GM12878 (cell line): ENCODE measurements around the gene VAV2. TPM values are rescaled to one million over a fixed set of nuclear protein-coding genes. Genes with fewer than 3 reads are reported as not detected.

ENCODE experiments used
- ATAC-seq: fragments of 200-7000 bp; cut with Tn5 transposase; 3 replicates; pipeline ENCODE4 v1.9.1; 2020; ENCODE audit warnings: mild to moderate bottlenecking, moderate library complexity
- BruUV-seq: library from RNA; stranded (reverse); fragments of 400-500 nt; replicated peaks from 2 replicates; lab custom pipeline; 2021; lab: Mats Ljungman, UMichigan
- CTCF ChIA-PET: fragments of 300-600 bp; sonication (Branson Sonifier 250); formaldehyde crosslinking; extraction: SDS; loops from one replicate; lab custom pipeline; 2021; ENCODE audit warnings: inconsistent platforms; lab: Yijun Ruan, JAX
- POLR2A ChIA-PET: fragments of 350-600 bp; formaldehyde crosslinking; extraction: SDS; loops from one replicate; lab custom pipeline; 2021; ENCODE audit warnings: inconsistent platforms; lab: Charles Lee
- RAD21 ChIA-PET: fragments of 300-600 bp; sonication (Branson Sonifier 250); formaldehyde crosslinking; loops from one replicate; lab custom pipeline; 2023; ENCODE audit warnings: antibody characterized with exemption; ENCODE audit not compliant: unreplicated experiment; lab: Charles Lee
- SMC1A ChIA-PET: fragments of 300-600 bp; sonication (Branson Sonifier 250); formaldehyde crosslinking; loops from one replicate; lab custom pipeline; 2023; ENCODE audit not compliant: unreplicated experiment, uncharacterized antibody; lab: Charles Lee
- DNase-seq: peaks from one replicate; pipeline ENCODE4 v3.0.0-alpha.2; 2011; ENCODE audit warnings: low read depth, low spot score
- FAIRE-seq: peaks from 3 replicates; lab custom pipeline; 2011; peaks lifted over from hg19 to GRCh38; lab: Jason Lieb, UNC
- H2AFZ ChIP-seq: 2 replicates; pipeline ENCODE4 v1.6.0; 2011; ENCODE audit warnings: low read depth, low read length, control low read depth; ENCODE audit not compliant: control insufficient read depth
- H3K27ac ChIP-seq: 2 replicates; pipeline ENCODE4 v1.5.1; 2011; ENCODE audit warnings: control low read depth; ENCODE audit not compliant: control insufficient read depth, insufficient read depth
- H3K27me3 ChIP-seq, 2 experiments: replicated peaks in 1 of 2; 2 replicates each; pipeline versions ENCODE4 v1.6.0 to v1.6.1; 2011; ENCODE audit warnings: low read length in 1 of 2; ENCODE audit not compliant: control insufficient read depth in 2 of 2, insufficient read depth in 2 of 2
- H3K36me3 ChIP-seq, 2 experiments: 2 replicates each; pipeline ENCODE4 v1.5.1; 2011; ENCODE audit warnings: low read length in 1 of 2; ENCODE audit not compliant: control insufficient read depth in 2 of 2, insufficient read depth in 2 of 2
- H3K4me1 ChIP-seq: 2 replicates; pipeline ENCODE4 v1.6.1; 2011; ENCODE audit warnings: mild to moderate bottlenecking, low read length, moderate library complexity, mixed read lengths; ENCODE audit not compliant: control insufficient read depth, insufficient read depth
- H3K4me2 ChIP-seq: 2 replicates; pipeline ENCODE4 v1.6.0; 2011; ENCODE audit warnings: control low read depth; ENCODE audit not compliant: control insufficient read depth, insufficient read depth
- H3K4me3 ChIP-seq: fragments of 200-600 bp; sonication (generic); 2 replicates; pipeline ENCODE4 v1.5.1; 2016
- H3K79me2 ChIP-seq: 2 replicates; pipeline ENCODE4 v1.6.0; 2011; ENCODE audit warnings: low read length; ENCODE audit not compliant: control insufficient read depth, insufficient read depth
- H3K9ac ChIP-seq: 2 replicates; pipeline ENCODE4 v1.8.0; 2011; ENCODE audit warnings: low read length, control low read depth, mixed read lengths; ENCODE audit not compliant: control insufficient read depth, insufficient read depth
- H3K9me3 ChIP-seq: replicated peaks from 3 replicates; pipeline ENCODE4 v1.5.1; 2011; ENCODE audit warnings: mild to moderate bottlenecking, low read length; ENCODE audit not compliant: control insufficient read depth, insufficient read depth
- H4K20me1 ChIP-seq: 2 replicates; pipeline ENCODE4 v1.6.0; 2011; ENCODE audit not compliant: control insufficient read depth, insufficient read depth
- ATF7 ChIP-seq: fragments of 450-650 bp; IDR thresholded peaks from 2 replicates; pipeline ENCODE4 v1.6.1; 2016; ENCODE audit warnings: low read depth, mild to moderate bottlenecking
- CHD1 ChIP-seq: IDR thresholded peaks from 2 replicates; pipeline ENCODE4 v1.6.1; 2012; ENCODE audit warnings: low read depth, low read length, improper control_type of control experiment
- CREM ChIP-seq: IDR thresholded peaks from 2 replicates; pipeline ENCODE4 v1.6.1; 2014; ENCODE audit warnings: antibody characterized with exemption, low read depth
- EGR1 ChIP-seq, 2 experiments: IDR thresholded peaks; 1 replicate in 1 of 2; 2 replicates in 1 of 2; pipeline ENCODE4 v1.6.1; 2011 to 2012; ENCODE audit warnings: low read depth in 2 of 2, low read length in 2 of 2, borderline replicate concordance in 1 of 2, mild to moderate bottlenecking in 1 of 2, moderate library complexity in 1 of 2
- MEF2B ChIP-seq: fragments of 450-650 bp; IDR thresholded peaks from 2 replicates; pipeline ENCODE4 v1.6.1; 2018; ENCODE audit warnings: mild to moderate bottlenecking, moderate library complexity; ENCODE audit not compliant: partially characterized antibody, poor library complexity, severe bottlenecking
- MYC ChIP-seq: IDR thresholded peaks from 2 replicates; pipeline ENCODE4 v1.6.1; 2011; ENCODE audit warnings: mild to moderate bottlenecking, low read length, moderate library complexity, inconsistent platforms; ENCODE audit not compliant: insufficient read depth, insufficient replicate concordance, insufficient read length, severe bottlenecking
- POU2F2 ChIP-seq: IDR thresholded peaks from 3 replicates; pipeline ENCODE4 v1.6.1; 2011; ENCODE audit warnings: low read depth, mild to moderate bottlenecking, low read length, borderline replicate concordance
- SMC3 ChIP-seq: IDR thresholded peaks from 2 replicates; pipeline ENCODE4 v1.6.1; 2011; ENCODE audit warnings: low read length, improper control_type of control experiment, borderline replicate concordance
- TCF7 ChIP-seq: IDR thresholded peaks from 2 replicates; pipeline ENCODE4 v1.6.1; 2014; ENCODE audit warnings: antibody characterized with exemption, borderline replicate concordance
- WGBS: methylation state at CpG from one replicate; pipeline ENCODE4 v1.1.6; 2016; ENCODE audit warnings: low lambda C conversion rate; ENCODE audit not compliant: insufficient replicate concordance, insufficient coverage; ENCODE audit errors: missing lambda C conversion rate; 5-methylcytosine and 5-hydroxymethylcytosine counted together
- in situ Hi-C: fragments of 300-500 bp; cut with MboI; formaldehyde crosslinking; loops from 9 replicates; pipeline ENCODE4 v1.14.3; 2018; ENCODE audit warnings: mixed read lengths
- intact Hi-C: fragments of 100-400 bp; cut with micrococcal nuclease; formaldehyde crosslinking; loops from one replicate; pipeline ENCODE4 v1.14.2; 2022; ENCODE audit not compliant: unreplicated experiment
- polyA plus RNA-seq, 11 experiments: library from polyadenylated mRNA; depleted of rRNA in 4 of 11; unstranded in 6 of 11; stranded (reverse) in 5 of 11; fragments of >200 nt; fragmentation: Nextera tagmentation in 4 of 11; fragmentation: Illumina TruSeq in 1 of 11; extraction: Ambion mirVana in 4 of 11; extraction: Trizol in 1 of 11; gene quantifications; 1 replicate in 1 of 11; 2 replicates in 10 of 11; pipeline versions ENCODE4 v1.2.1 to v1.2.3, GENCODE V29; 2011 to 2016; ENCODE audit warnings: inconsistent platforms in 2 of 11, missing spikeins in 2 of 11, low read depth in 1 of 11
- total RNA-seq, 4 experiments: library from RNA; depleted of rRNA in 3 of 4; stranded (reverse); fragments of >200 nt in 3 of 4; fragmentation: Illumina TruSeq in 1 of 4; extraction: Trizol in 1 of 4; gene quantifications; 2 replicates each; pipeline versions ENCODE4 v1.2.1 to v1.2.3, GENCODE V29; 2013 to 2021

The VAV2 gene
- total and polyA plus RNA-seq, 10 of the 15 experiments (the other 5 are each of a cell fraction or from before 2014, with no cell fraction given) = 0.13 to 43.9 (median 16.9) TPM

GRCh38 chr9:133890583-133890982 lies 101.5 kb downstream of the VAV2 start:
- ChIA-PET CTCF (no interaction called here), RAD21 (no interaction called here), POLR2A (no interaction called here), SMC1A (no interaction called here)
- Histone ChIP-seq H3K9me3 (no peaks in the 10 kb centered on the region), H2AFZ (no peak overlapping the region), H3K9ac (no peak overlapping the region), H3K4me3 (no peak overlapping the region), H3K27ac (no peak overlapping the region), H3K4me2 (no peak overlapping the region), H3K4me1 (no peaks in the 10 kb centered on the region), H4K20me1 (no peaks in the 10 kb centered on the region), H3K27me3 (no peaks in the 10 kb centered on the region), H3K36me3 (peaks cover 0 to 18% of the 10 kb centered on the region in 2 experiments; a peak in 3 of 4 replicates), H3K79me2 (peaks cover 11% of the 10 kb centered on the region)
- intact Hi-C loops (no loop called here), in situ Hi-C loops (no loop called here)
- TF ChIP-seq EGR1 (IDR thresholded peaks at IDR 0.05; ENCODE audit: borderline replicate concordance in 1 of 2, low read depth in 2 of 2, low read length in 2 of 2) = no peak
- no peak for TF ChIP-seq CREM
- TF ChIP-seq TCF7 = no peak
- TF ChIP-seq SMC3 = no peak
- no peak for TF ChIP-seq CHD1
- no peak for TF ChIP-seq MEF2B
- no peak for TF ChIP-seq ATF7
- no peak for TF ChIP-seq POU2F2
- TF ChIP-seq MYC = no peak
- ATAC-seq = no peak
- BruUV-seq = no TSS peak
- no peak for DNase-seq
- WGBS = 100% methylated on average over 8 of the region's 8 CpGs
- FAIRE-seq = no peak
